GM12878 (cell line): ENCODE results near the gene POLR1A. TPM values are rescaled to one million over a fixed set of nuclear protein-coding genes. Genes with fewer than 3 reads are reported as not detected.

Experiments
- CHD1 ChIP-seq: IDR thresholded peaks from 2 replicates; pipeline ENCODE4 v1.6.1; 2012; ENCODE audit warnings: low read depth, low read length, improper control_type of control experiment
- CREM ChIP-seq: IDR thresholded peaks from 2 replicates; pipeline ENCODE4 v1.6.1; 2014; ENCODE audit warnings: antibody characterized with exemption, low read depth
- CUX1 ChIP-seq: IDR thresholded peaks from 2 replicates; pipeline ENCODE4 v1.6.1; 2012; ENCODE audit warnings: improper control_type of control experiment, low read depth, low read length; ENCODE audit not compliant: insufficient replicate concordance
- DPF2 ChIP-seq: fragments of 450-650 bp; IDR thresholded peaks from 2 replicates; pipeline ENCODE4 v1.6.1; 2017; ENCODE audit warnings: mild to moderate bottlenecking
- FOS ChIP-seq: IDR thresholded peaks from 3 replicates; pipeline ENCODE4 v1.6.1; 2011; ENCODE audit warnings: borderline replicate concordance; ENCODE audit not compliant: insufficient read length; ENCODE audit errors: extremely low read depth
- SKIL ChIP-seq: fragments of 450-650 bp; IDR thresholded peaks from 2 replicates; pipeline ENCODE4 v1.6.1; 2017; ENCODE audit warnings: mild to moderate bottlenecking, low read depth, inconsistent platforms; ENCODE audit not compliant: poor library complexity, severe bottlenecking
- SMAD5 ChIP-seq: IDR thresholded peaks from 2 replicates; pipeline ENCODE4 v1.6.1; 2016; ENCODE audit warnings: antibody characterized with exemption, low read depth
- polyA plus RNA-seq, 11 experiments: library from polyadenylated mRNA; depleted of rRNA in 4 of 11; unstranded in 6 of 11; stranded (reverse) in 5 of 11; fragments of >200 nt; fragmentation: Nextera tagmentation in 4 of 11; fragmentation: Illumina TruSeq in 1 of 11; extraction: Ambion mirVana in 4 of 11; extraction: Trizol in 1 of 11; gene quantifications; 1 replicate in 1 of 11; 2 replicates in 10 of 11; pipeline versions ENCODE4 v1.2.1 to v1.2.3, GENCODE V29; 2011 to 2016; ENCODE audit warnings: inconsistent platforms in 2 of 11, missing spikeins in 2 of 11, low read depth in 1 of 11
- total RNA-seq, 4 experiments: library from RNA; depleted of rRNA in 3 of 4; stranded (reverse); fragments of >200 nt in 3 of 4; fragmentation: Illumina TruSeq in 1 of 4; extraction: Trizol in 1 of 4; gene quantifications; 2 replicates each; pipeline versions ENCODE4 v1.2.1 to v1.2.3, GENCODE V29; 2013 to 2021

The POLR1A gene
- total and polyA plus RNA-seq, 10 of the 15 experiments (the other 5 are each of a cell fraction or from before 2014, with no cell fraction given): 2.1 to 53.9 (median 17.8) TPM

- TF ChIP-seq CHD1: no peak
- TF ChIP-seq CUX1: no peak
- TF ChIP-seq SKIL: no peak
- TF ChIP-seq SMAD5: no peak
- no peak for TF ChIP-seq CREM
- no peak for TF ChIP-seq FOS
- no peak for TF ChIP-seq DPF2
These were observed 65.6 kb downstream of the POLR1A start (continued) for GRCh38 chr2:86039963-86040655.
